Mammary epithelial cell (primary cell): ENCODE data around the gene STX2.

Source experiments
- EZH2 ChIP-seq: IDR thresholded peaks from 2 replicates; pipeline ENCODE4 v1.6.1; 2012; ENCODE audit warnings: low read length, inconsistent platforms, borderline replicate concordance
- TF ChIP-seq, protein P1 (sequence below), 2 donors: IDR thresholded peaks in 1 of 2; conservative IDR thresholded peaks in 1 of 2; 2 replicates each; pipeline ENCODE4 v1.5.1; 2011 to 2012; ENCODE audit warnings: inconsistent platforms in 2 of 2, low read length in 2 of 2, mild to moderate bottlenecking in 2 of 2, control low read depth in 1 of 2, low read depth in 1 of 2; ENCODE audit not compliant: insufficient read depth in 1 of 2; ENCODE audit errors: extremely low read depth in 1 of 2

DNA sequence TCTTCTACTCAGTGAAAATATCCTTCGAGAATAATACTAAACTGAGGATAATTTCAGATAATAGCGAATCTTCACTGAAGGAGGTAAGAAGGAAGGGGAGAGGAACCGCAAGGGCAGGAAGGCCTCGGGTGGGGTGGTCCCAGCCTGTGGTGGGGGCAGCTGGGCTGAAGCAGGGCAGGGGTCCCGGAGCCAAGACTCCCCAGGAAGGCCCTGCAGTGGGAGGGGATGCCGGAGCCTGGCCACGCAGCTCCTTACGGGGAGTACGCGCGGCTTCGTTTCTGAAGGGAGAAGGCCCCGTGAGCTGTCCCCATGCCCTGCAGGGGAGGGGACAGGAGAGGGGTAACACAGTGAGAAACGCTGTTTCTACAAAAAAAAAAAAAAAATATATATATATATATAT lies 21.2 kb downstream of the STX2 start:
- TF ChIP-seq, protein P1, sequence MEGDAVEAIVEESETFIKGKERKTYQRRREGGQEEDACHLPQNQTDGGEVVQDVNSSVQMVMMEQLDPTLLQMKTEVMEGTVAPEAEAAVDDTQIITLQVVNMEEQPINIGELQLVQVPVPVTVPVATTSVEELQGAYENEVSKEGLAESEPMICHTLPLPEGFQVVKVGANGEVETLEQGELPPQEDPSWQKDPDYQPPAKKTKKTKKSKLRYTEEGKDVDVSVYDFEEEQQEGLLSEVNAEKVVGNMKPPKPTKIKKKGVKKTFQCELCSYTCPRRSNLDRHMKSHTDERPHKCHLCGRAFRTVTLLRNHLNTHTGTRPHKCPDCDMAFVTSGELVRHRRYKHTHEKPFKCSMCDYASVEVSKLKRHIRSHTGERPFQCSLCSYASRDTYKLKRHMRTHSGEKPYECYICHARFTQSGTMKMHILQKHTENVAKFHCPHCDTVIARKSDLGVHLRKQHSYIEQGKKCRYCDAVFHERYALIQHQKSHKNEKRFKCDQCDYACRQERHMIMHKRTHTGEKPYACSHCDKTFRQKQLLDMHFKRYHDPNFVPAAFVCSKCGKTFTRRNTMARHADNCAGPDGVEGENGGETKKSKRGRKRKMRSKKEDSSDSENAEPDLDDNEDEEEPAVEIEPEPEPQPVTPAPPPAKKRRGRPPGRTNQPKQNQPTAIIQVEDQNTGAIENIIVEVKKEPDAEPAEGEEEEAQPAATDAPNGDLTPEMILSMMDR (conservative IDR thresholded peaks at IDR 0.05 in 1 of 2, IDR thresholded peaks at IDR 0.05 in 1 of 2; ENCODE audit: extremely low read depth in 1 of 2, insufficient read depth in 1 of 2, low read depth in 1 of 2, low read length in 2 of 2), result no peak
- TF ChIP-seq EZH2, result no peak
